Muscle of leg (tissue), 11 donors: ENCODE results near the gene EXOSC10. TPM values are rescaled to one million over a fixed set of nuclear protein-coding genes. Genes with fewer than 3 reads are reported as not detected.
"Not testable (repeated sequence)": the region's sequence is repeated elsewhere in the genome, so short reads cannot be mapped to it uniquely, and the experiment has no call there.

Experiments used
- DNase-seq: peaks from one replicate; pipeline ENCODE4 v3.0.0; 2013
- H3K27ac ChIP-seq: one replicate; pipeline ENCODE4 v1.5.1; 2013; ENCODE audit warnings: mild to moderate bottlenecking, low read length, control low read depth
- H3K27me3 ChIP-seq: one replicate; pipeline ENCODE4 v1.6.1; 2013; ENCODE audit warnings: low read length; ENCODE audit not compliant: control insufficient read depth, insufficient read depth
- H3K36me3 ChIP-seq: one replicate; pipeline ENCODE4 v1.6.1; 2013; ENCODE audit warnings: low read length; ENCODE audit not compliant: control insufficient read depth, insufficient read depth
- H3K4me1 ChIP-seq: one replicate; pipeline ENCODE4 v1.6.1; 2013; ENCODE audit warnings: low read length; ENCODE audit not compliant: control insufficient read depth, insufficient read depth
- H3K4me3 ChIP-seq: one replicate; pipeline ENCODE4 v1.5.1; 2013; ENCODE audit warnings: low read length, control low read depth
- H3K9me3 ChIP-seq: replicated peaks from 2 replicates; pipeline ENCODE4 v1.6.1; 2013; ENCODE audit warnings: low read depth, low read length; ENCODE audit not compliant: control insufficient read depth
- WGBS: methylation state at CpG from one replicate; pipeline ENCODE4 v1.1.5; 2013; ENCODE audit warnings: missing lambda C conversion rate; ENCODE audit not compliant: insufficient coverage; 5-methylcytosine and 5-hydroxymethylcytosine counted together
- polyA plus RNA-seq, 8 donors: library from polyadenylated mRNA; unstranded; fragments of 120-200 nt; gene quantifications; one replicate each; pipeline versions ENCODE4 v1.2.1 to v1.2.3, GENCODE V29; 2013; ENCODE audit warnings: inconsistent platforms in 1 of 8, low replicate concordance in 1 of 8; ENCODE audit not compliant: insufficient read length in 8 of 8, insufficient read depth in 1 of 8
- total RNA-seq: library from RNA; stranded (reverse); fragments of 120-200 nt; gene quantifications from one replicate; pipeline ENCODE4 v1.2.4, GENCODE V29; 2013

EXOSC10 gene
- total and polyA plus RNA-seq, 9 donors: 46.1 to 64.5 (median 50.3) TPM

DNA sequence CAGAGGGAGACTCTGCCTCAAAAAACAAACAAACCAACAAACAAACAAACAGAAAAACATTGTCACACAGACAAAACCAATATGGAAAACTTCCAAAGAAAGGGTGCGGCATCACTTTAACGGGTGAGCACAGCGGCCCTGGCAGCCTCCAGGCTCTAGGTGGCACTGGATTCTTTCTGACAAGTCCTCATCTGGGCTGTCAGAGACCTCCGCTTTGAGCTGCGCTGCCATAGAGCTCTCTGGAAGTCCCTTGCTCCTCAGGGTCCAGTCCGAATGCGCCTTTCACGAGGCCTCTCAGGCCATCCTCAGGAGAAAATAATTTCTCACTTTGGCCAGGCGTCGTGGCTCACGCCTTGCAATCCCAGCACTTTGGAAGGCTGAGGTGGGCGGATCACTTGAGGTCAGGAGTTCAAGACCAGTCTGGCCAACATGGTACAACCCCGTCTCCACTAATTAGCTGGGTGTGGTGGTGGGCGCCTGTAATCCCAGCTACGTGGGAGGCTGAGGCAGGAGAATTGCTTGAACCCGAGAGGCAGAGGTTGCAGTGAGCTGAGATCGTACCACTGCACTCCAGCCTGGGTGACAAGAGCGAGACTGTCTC is 35.6 kb downstream of the EXOSC10 start:
- H3K27me3 ChIP-seq, H3K9me3 ChIP-seq, H3K4me3 ChIP-seq, H3K27ac ChIP-seq, DNase-seq: not testable (repeated sequence)
- WGBS: 80% methylated on average over 9 of the region's 18 CpGs
- peaks cover 13% of the 10 kb centered on the region for H3K4me1 ChIP-seq
- H3K36me3 ChIP-seq: peaks cover 49% of the 10 kb centered on the region

DNA sequence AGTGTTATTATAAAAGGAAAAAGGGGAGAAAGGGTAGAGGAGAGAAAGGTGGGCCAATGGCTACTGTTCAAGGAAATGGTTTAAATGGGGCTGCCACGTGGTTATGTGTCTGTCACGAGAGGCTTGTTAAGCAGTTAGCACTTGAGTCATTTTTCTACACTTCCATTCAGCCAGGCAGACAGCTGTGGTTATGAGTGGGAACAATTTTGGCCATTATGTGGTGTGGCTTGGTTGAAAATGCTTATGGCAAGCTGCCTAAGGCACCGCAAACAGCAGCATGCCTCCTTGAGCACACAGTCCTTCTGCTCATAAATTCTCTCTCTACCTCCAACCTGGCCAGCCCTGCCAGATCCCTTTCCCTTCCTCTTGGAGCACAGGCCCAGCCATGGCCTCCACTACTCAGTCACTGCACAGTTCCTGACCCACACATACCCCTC is 36.7 kb downstream of the EXOSC10 start:
- no peak overlapping the region for H3K4me3 ChIP-seq
- no CpG with 5 or more reads among the region's 3 CpGs for WGBS
- no peaks in the 10 kb centered on the region for H3K27me3 ChIP-seq
- no peaks in the 10 kb centered on the region for H3K9me3 ChIP-seq
- peaks cover 40% of the 10 kb centered on the region for H3K36me3 ChIP-seq
- DNase-seq: no peak
- H3K27ac ChIP-seq: no peak overlapping the region
- H3K4me1 ChIP-seq: peaks cover 20% of the 10 kb centered on the region

DNA sequence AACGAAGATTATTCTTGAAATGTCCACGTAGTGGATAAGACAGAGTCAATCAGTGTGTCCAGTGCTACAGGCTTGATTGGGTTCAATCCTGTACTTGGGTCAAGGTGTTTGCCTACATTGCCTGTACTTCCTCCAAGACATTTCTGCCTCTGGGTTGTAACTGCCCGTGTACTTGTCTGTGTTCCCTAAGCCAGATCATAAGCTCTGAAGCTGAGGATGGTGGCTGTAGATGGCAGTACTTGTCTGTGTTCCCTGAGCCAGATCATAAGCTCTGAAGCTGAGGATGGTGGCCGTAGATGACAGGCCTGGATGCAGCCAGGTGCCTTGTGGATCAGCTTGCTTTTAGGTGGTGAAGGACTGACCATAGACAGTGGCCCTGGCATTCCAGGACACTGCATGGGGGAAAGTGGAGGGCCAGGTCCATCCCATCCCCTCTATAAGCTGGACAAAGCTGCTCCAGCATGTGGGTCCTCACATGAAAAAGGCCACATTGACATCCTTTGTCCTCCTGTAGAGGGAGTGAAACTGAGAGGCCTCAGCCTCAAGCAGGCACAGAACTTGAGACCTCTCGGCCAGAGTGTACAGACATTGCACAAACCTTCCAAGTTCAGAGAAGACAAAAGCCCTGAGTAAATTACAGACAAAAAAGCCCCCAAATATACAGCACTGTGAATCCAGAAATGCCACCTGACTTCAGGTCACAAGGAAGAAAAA is 37.9 kb downstream of the EXOSC10 start:
- no peak for DNase-seq
- Histone ChIP-seq H3K36me3 (peaks cover 43% of the 10 kb centered on the region), H3K27ac (no peak overlapping the region), H3K9me3 (no peaks in the 10 kb centered on the region), H3K4me1 (peaks cover 20% of the 10 kb centered on the region), H3K4me3 (no peak overlapping the region), H3K27me3 (no peaks in the 10 kb centered on the region)
- WGBS: 53% methylated on average over 3 of the region's 5 CpGs

DNA sequence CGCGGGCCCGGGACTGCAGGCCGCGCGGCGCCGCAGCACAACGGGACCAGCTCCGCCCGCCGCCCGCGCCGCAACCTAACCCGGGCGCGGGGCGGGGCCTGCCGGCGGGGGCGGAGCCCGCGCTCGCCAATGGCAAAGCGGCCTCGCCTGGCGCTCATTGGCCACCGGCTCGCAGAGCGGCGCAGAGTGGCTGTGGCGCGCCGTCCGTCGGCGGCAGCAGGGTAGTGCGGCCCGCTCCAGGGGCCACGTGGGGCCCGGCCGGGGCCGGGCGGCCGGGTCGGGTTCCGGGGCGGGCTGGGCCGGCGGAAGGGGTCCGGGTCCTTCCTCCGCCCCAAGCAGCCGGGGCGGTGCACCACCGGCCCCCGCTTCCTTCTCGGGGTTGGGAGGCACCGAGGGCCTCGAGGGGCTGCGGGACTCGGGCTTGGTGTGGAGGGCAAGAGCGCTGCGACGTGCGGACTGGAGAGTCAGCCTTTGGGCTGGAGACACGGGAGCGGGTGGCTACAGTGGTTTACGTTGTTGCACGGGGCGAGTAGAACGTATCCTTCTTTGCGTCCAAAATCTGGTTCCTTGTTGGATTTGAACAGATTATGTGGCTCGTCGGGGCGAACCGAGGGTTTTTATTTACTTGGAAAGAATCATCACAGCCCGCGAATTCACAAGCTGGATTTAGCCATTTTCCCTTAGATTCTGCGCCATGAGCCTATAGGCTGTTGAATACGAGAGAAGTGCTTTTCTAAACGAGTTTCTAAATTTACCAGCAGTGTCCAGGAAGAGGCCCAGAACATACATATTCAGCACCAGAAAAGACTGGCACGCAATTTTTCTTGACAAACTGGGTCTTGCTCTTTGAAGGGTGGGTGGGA is 39.5 kb downstream of the EXOSC10 start, which contains the start of gene SRM:
TSS of gene SRM (minus strand) at position 51 of the 863 bp plus-strand sequence. CDS start 75 bp downstream, outside the sequence.
- peak; percentile 97 for DNase-seq
- Histone ChIP-seq H3K4me3 (peak within 1 kb of the TSS; percentile 75), H3K36me3 (peaks cover 41% of the 10 kb centered on the region), H3K27me3 (no peaks in the 10 kb centered on the region), H3K27ac (peak within 1 kb of the TSS; percentile 68), H3K4me1 (peaks cover 20% of the 10 kb centered on the region), H3K9me3 (no peaks in the 10 kb centered on the region)
- WGBS: under 1% methylated on average over 80 of the region's 83 CpGs

DNA sequence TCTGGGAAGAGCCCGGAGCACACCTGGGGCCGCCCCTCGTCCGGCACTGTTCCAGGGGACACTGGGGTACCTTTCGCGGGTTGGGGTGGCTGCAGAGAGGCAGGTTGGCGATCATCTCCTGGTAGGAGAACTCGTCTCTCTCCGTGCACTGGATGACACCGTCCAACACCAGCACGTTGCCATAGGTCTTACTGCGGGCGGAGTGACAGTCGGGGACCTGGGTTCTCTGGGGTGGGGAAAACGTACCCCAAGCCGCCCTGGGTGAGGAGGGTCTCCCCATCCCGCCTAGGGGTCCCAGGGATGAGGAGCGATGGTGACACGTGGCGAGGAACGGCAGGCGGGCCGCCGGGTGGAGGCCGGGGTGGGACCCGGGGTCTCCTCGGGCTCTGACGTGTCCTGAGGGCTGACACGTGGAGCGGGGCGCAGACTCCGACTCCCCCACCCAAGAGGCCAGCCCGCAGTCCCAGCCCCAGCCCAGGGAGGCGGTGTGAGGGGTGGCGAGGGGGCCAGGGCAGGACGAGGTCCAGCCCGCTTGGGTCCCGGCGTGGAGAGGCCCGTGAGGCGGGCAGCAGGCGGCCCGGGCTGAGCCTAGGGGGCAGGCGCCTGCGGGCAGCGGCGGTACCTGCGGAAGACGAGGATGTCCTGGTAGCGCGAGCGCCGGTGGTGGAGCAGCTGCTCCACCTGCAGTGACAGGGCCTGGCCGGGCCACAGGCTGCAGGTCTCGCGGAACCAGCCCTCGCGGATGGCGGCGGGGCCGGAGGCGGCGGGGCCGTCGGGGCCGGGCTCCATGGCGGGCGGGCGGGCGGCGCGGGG is 40.3 kb downstream of the EXOSC10 start:
- no peak overlapping the region for H3K27ac ChIP-seq
- no peaks in the 10 kb centered on the region for H3K27me3 ChIP-seq
- H3K4me3 ChIP-seq: peak overlapping the region; percentile 75
- DNase-seq: no peak
- H3K9me3 ChIP-seq: no peaks in the 10 kb centered on the region
- WGBS: 2% methylated on average over 63 of the region's 72 CpGs
- peaks cover 40% of the 10 kb centered on the region for H3K36me3 ChIP-seq
- H3K4me1 ChIP-seq: peaks cover 20% of the 10 kb centered on the region

DNA sequence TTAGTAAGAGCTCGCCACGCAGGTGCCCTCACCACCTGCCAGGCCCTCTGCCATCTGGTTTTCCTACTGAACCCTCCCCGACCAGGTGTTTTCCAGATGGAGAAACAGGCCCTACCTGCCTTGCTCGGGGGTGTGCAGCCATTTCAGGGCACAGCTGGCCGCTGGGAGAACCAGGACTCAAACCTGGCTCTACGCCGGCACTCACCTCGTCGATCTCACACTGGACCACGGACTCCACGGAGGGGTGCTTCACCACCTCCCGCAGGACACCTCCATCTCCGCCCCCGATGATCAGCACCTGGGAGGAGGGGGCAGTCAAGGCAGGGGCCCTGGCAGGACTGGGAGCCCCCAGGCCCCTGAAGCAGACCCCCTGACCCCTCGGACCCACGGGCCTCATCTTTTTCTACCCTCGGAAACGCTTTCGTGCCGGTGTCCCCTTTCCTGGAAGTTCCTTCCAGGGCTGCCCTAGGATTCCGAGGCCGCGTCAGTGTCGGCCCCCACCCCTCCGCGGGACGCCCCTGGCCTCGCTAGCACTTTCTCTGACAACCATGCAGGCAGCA is 41.0 kb downstream of the EXOSC10 start:
- Histone ChIP-seq H3K4me1 (peaks cover 20% of the 10 kb centered on the region), H3K27ac (no peak overlapping the region), H3K4me3 (peak overlapping the region; percentile 75), H3K36me3 (peaks cover 42% of the 10 kb centered on the region), H3K9me3 (no peaks in the 10 kb centered on the region), H3K27me3 (no peaks in the 10 kb centered on the region)
- no peak for DNase-seq
- 26% methylated on average over 24 of the region's 28 CpGs for WGBS

DNA sequence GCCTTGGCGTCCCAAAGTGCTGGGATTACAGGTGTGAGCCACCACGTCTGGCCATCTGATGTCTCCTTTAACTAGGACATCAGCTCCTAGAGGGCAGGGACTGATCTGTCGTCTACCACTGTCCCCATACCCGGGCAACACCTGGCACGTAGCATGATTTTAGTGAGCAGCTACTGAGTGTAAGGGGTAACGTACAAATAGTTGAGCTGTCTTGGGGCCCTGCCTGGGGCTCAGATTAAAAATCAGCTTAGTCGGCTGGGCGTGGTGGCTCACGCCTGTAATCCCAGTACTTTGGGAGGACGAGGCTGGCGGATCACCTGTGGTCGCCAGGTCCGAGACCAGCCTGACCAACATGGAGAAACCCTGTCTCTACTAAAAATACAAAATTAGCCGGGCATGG is 41.6 kb downstream of the EXOSC10 start:
- Histone ChIP-seq H3K36me3 (peaks cover 39% of the 10 kb centered on the region), H3K4me3 (no peak overlapping the region), H3K27ac (no peak overlapping the region), H3K27me3 (no peaks in the 10 kb centered on the region), H3K9me3 (no peaks in the 10 kb centered on the region), H3K4me1 (peaks cover 20% of the 10 kb centered on the region)
- WGBS: 92% methylated on average over 13 of the region's 14 CpGs
- no peak for DNase-seq

DNA sequence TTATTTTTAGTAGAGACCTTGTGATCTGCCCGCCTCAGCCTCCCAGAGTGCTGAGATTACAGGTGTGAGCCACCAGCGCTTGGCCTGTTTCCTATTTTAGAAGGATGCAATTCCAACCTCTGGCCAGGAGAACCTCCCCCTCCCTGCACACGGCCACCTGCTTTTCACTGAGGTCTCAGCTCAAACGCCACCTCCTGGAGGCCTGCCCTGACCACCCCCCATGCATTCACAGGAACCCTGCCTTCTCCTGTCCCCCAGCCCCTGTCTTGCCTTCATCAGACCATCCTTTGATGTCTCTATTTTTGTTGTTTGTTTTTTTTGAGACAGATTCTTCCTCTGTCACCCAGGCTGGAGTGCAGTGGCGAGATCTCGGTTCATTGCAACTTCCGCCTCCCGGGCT is 42.2 kb downstream of the EXOSC10 start:
- no peak overlapping the region for H3K27ac ChIP-seq
- DNase-seq: no peak
- 56% methylated on average over 3 of the region's 8 CpGs for WGBS
- H3K4me1 ChIP-seq: peaks cover 24% of the 10 kb centered on the region
- H3K27me3 ChIP-seq: no peaks in the 10 kb centered on the region
- H3K36me3 ChIP-seq: peaks cover 38% of the 10 kb centered on the region
- H3K4me3 ChIP-seq: no peak overlapping the region
- no peaks in the 10 kb centered on the region for H3K9me3 ChIP-seq

DNA sequence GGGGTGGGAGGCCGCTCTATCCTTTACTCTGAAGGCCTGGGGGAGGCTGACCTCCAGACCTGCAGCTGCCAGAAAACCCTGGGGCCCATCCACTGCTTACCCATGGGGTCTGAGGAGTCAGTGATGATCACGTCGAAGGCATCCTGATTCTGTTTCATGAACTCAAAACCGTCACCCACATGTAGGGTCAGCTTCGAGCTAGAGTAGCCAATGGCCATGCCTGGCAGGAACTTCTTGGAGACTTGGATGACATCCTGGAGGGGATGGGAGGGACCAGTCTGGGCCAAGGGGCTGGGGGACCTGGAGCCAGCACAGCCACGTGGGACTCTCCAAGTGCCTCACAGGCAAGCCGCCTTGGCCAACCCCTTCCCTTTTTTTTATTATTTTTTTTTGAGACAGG is 43.2 kb downstream of the EXOSC10 start:
- H3K4me3 ChIP-seq: no peak overlapping the region
- H3K27me3 ChIP-seq: no peaks in the 10 kb centered on the region
- H3K27ac ChIP-seq: no peak overlapping the region
- H3K4me1 ChIP-seq: peaks cover 20% of the 10 kb centered on the region
- no peak for DNase-seq
- WGBS: 79% methylated on average over 7 of the region's 7 CpGs
- no peaks in the 10 kb centered on the region for H3K9me3 ChIP-seq
- peaks cover 32% of the 10 kb centered on the region for H3K36me3 ChIP-seq
